Rectal smooth muscle tissue (tissue), 1 donor: ENCODE measurements around the gene ISG20.

Experiments used
- H3K27ac ChIP-seq: one replicate; pipeline ENCODE4 v1.7.0; 2013; ENCODE audit warnings: low read depth, low read length, inconsistent platforms
- H3K27me3 ChIP-seq: one replicate; pipeline ENCODE4 v1.7.0; 2013; ENCODE audit warnings: low read length; ENCODE audit not compliant: control insufficient read depth, insufficient read depth
- H3K36me3 ChIP-seq: one replicate; pipeline ENCODE4 v1.7.0; 2013; ENCODE audit warnings: low read length; ENCODE audit not compliant: control insufficient read depth, insufficient read depth
- H3K4me1 ChIP-seq: one replicate; pipeline ENCODE4 v1.7.0; 2013; ENCODE audit warnings: low read length; ENCODE audit not compliant: control insufficient read depth, insufficient read depth
- H3K4me3 ChIP-seq: one replicate; pipeline ENCODE4 v1.7.0; 2013; ENCODE audit warnings: low read length
- H3K9ac ChIP-seq: one replicate; pipeline ENCODE4 v1.7.0; 2013; ENCODE audit warnings: low read length

The ISG20 gene

DNA sequence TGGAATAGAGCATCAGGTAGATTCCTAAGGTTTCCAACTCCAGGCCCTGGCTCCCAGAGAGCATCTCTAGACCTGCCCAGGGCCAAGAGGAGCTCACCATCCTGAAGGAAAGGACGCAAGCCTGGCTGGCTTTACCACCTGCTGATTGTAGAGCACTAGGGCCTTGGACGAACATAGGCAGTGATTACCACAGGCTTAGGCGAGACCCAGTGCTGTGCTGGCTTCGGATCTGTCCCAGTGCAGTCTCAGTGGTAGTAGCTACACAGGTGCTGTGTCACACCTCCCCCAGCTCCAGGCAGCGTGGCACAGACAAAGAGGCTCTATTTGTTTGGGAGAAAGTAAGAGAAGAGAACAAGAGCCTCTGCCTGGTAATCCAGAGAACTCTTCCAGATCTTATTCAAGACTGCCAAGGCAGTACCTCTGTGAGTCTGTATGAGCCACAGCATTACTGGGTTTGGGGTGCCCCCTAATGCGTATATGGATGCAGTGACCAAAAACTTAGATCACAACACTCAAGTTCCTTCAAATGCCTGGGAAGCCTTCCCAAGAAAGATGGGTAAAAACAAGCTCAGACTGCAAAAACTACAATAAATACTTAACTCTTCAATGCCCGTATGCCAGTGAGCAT is 25.4 kb downstream of the ISG20 start:
- Histone ChIP-seq H3K9ac (no peak overlapping the region), H3K27ac (no peak overlapping the region), H3K27me3 (no peaks in the 10 kb centered on the region), H3K4me1 (no peaks in the 10 kb centered on the region), H3K36me3 (no peaks in the 10 kb centered on the region), H3K4me3 (no peak overlapping the region)

- H3K4me3 ChIP-seq = no peak overlapping the region
- no peak overlapping the region for H3K27ac ChIP-seq
- H3K27me3 ChIP-seq = no peaks in the 10 kb centered on the region
- no peaks in the 10 kb centered on the region for H3K4me1 ChIP-seq
- no peak overlapping the region for H3K9ac ChIP-seq
- no peaks in the 10 kb centered on the region for H3K36me3 ChIP-seq
Observed at GRCh38 chr15:88674661-88675060, 35.8 kb downstream of the ISG20 start.

GRCh38 chr15:88678755-88679154 is 39.9 kb downstream of the ISG20 start:
- Histone ChIP-seq H3K27ac (no peak overlapping the region), H3K4me1 (no peaks in the 10 kb centered on the region), H3K4me3 (no peak overlapping the region), H3K9ac (no peak overlapping the region), H3K27me3 (no peaks in the 10 kb centered on the region), H3K36me3 (no peaks in the 10 kb centered on the region)

GRCh38 chr15:88680241-88681001 is 41.6 kb downstream of the ISG20 start:
- H3K4me1 ChIP-seq = no peaks in the 10 kb centered on the region
- no peak overlapping the region for H3K4me3 ChIP-seq
- no peak overlapping the region for H3K9ac ChIP-seq
- no peaks in the 10 kb centered on the region for H3K27me3 ChIP-seq
- no peak overlapping the region for H3K27ac ChIP-seq
- H3K36me3 ChIP-seq = no peaks in the 10 kb centered on the region

- Histone ChIP-seq H3K36me3 (no peaks in the 10 kb centered on the region), H3K27me3 (no peaks in the 10 kb centered on the region), H3K4me1 (no peaks in the 10 kb centered on the region), H3K4me3 (no peak overlapping the region), H3K27ac (no peak overlapping the region), H3K9ac (no peak overlapping the region)
Observed at GRCh38 chr15:88681610-88682221, 42.9 kb downstream of the ISG20 start.

DNA sequence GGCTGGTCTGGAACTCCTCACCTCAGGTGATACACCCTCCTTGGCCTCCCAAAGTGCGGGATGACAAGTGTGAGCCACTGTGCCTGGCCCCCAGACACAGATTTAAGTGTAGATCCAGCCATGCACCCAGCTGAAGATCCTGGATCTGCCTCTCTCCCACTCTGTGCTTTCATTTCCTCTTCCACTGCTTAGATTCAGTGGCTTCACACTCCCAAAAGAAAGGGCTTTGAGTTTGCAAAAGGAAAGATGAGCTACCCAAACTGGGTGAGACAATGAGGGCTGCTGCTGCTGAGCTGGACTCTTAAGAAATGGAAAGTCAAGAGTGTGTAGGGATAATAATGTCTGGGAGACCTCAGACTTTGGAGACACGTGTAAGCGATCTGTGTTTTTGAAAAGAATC is 45.5 kb downstream of the ISG20 start:
- Histone ChIP-seq H3K36me3 (no peaks in the 10 kb centered on the region), H3K9ac (no peak overlapping the region), H3K4me1 (no peaks in the 10 kb centered on the region), H3K27me3 (no peaks in the 10 kb centered on the region), H3K4me3 (no peak overlapping the region), H3K27ac (no peak overlapping the region)

- no peaks in the 10 kb centered on the region for H3K4me1 ChIP-seq
- H3K9ac ChIP-seq = no peak overlapping the region
- H3K27me3 ChIP-seq = no peaks in the 10 kb centered on the region
- no peak overlapping the region for H3K4me3 ChIP-seq
- H3K27ac ChIP-seq = no peak overlapping the region
- no peaks in the 10 kb centered on the region for H3K36me3 ChIP-seq
Observed at GRCh38 chr15:88686166-88686565, 47.4 kb downstream of the ISG20 start.

- Histone ChIP-seq H3K27ac (no peak overlapping the region), H3K4me1 (no peaks in the 10 kb centered on the region), H3K9ac (no peak overlapping the region), H3K4me3 (no peak overlapping the region), H3K27me3 (no peaks in the 10 kb centered on the region), H3K36me3 (no peaks in the 10 kb centered on the region)
Observed at GRCh38 chr15:88688394-88688933, 49.6 kb downstream of the ISG20 start.

DNA sequence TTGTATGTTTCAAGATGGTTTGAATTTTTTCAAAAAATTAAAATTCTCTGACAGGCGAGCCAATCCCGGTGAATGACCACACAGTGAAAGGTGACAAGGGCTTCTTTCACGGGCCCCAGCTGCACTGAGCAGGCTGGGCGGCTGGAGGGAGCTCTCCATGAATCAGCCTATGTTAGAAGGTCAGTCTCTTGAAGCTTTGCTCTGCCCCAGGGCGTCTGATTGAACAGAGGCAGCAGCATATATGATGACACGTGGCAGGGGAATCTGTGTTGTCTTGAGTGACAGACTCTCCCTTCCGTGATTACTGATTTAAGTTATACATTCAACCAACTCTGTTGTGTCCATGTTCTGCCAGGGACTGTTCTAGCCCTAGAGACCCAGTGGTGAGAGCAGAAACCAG is 51.5 kb downstream of the ISG20 start:
- Histone ChIP-seq H3K36me3 (no peaks in the 10 kb centered on the region), H3K4me1 (no peaks in the 10 kb centered on the region), H3K9ac (no peak overlapping the region), H3K4me3 (no peak overlapping the region), H3K27ac (no peak overlapping the region), H3K27me3 (no peaks in the 10 kb centered on the region)

DNA sequence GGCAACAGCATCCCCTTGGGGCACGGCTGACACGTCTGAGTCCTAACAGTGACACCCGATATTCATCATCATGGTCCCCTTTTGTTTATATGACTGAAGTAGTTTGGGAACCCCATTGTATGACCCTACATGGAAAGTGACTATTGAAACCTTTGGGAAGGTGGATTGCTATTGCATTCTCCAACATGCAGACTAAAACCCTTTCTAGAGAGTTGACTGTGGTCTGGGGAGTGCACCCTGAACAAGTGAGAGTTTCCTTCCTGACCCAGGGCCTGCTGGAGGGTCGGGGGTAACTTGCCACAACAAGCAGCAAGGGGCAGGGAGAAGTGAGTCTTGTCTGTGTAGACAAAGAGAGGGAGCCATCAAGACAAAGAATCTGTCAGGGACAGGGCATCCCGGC is 54.4 kb downstream of the ISG20 start:
- Histone ChIP-seq H3K27me3 (no peaks in the 10 kb centered on the region), H3K36me3 (no peaks in the 10 kb centered on the region), H3K27ac (no peak overlapping the region), H3K9ac (no peak overlapping the region), H3K4me1 (peaks cover 4% of the 10 kb centered on the region), H3K4me3 (no peak overlapping the region)

DNA sequence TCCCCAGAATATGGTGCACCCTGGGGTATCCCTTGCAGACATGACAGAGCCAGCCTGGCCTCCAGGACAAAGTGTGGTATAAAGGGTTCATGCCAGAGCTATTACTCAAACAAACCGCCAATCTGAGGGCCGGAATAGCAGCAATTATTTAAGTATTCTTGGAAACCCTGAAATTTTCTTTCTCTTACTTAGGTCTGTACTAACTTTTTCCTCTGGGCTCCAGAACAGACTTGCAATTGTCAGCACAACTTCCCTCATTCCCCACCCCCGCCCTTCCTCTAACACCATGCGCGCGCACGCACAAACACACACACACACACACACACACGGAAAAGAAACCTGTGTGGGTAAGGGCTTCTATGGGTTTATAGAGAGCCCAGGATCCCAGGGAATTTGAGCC is 56.3 kb downstream of the ISG20 start:
- Histone ChIP-seq H3K4me1 (peaks cover 4% of the 10 kb centered on the region), H3K4me3 (no peak overlapping the region), H3K27ac (no peak overlapping the region), H3K9ac (no peak overlapping the region), H3K27me3 (peaks cover 3% of the 10 kb centered on the region), H3K36me3 (no peaks in the 10 kb centered on the region)

DNA sequence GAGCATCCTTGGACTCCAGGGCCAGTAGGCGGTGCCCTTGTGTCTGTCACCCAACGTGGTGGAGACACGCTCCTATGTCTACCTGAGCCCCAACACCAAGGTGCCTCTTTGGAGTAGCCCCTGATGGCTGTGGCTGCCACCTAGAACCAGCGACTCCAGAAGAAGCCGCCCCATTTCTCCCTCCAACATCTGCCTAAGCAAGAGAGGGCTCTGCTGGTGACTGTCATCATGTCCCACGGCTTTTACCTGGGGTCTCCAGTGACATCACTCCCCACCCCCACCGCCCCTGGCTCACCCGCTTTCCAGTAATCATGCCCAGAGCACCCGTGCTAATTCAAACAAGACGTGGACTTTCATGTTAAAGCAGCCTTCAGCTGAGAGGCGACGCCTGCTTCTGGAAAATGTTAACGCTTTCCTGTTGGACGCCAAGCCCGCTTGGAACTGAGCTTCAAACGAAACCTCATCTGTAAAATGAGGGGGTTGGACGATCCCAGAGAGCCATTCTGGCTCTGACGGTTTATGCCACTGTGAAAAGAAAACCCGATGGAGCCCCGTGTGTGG is 57.0 kb downstream of the ISG20 start:
- H3K27ac ChIP-seq = no peak overlapping the region
- peaks cover 3% of the 10 kb centered on the region for H3K27me3 ChIP-seq
- H3K4me1 ChIP-seq = peaks cover 4% of the 10 kb centered on the region
- no peak overlapping the region for H3K4me3 ChIP-seq
- no peak overlapping the region for H3K9ac ChIP-seq
- no peaks in the 10 kb centered on the region for H3K36me3 ChIP-seq
